HG03045 (cell line): ENCODE measurements around the gene FABP6.
"Not testable (repeated sequence)": the region's sequence is repeated elsewhere in the genome, so short reads cannot be mapped to it uniquely, and the experiment has no call there.

ENCODE experiments used
- ATAC-seq: cut with Tn5 transposase; IDR thresholded peaks from one replicate; pipeline ENCODE4 v1.9.1; 2021; ENCODE audit warnings: mild to moderate bottlenecking, moderate library complexity; ENCODE audit not compliant: unreplicated experiment

The FABP6 gene, protein sequence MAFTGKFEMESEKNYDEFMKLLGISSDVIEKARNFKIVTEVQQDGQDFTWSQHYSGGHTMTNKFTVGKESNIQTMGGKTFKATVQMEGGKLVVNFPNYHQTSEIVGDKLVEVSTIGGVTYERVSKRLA

DNA sequence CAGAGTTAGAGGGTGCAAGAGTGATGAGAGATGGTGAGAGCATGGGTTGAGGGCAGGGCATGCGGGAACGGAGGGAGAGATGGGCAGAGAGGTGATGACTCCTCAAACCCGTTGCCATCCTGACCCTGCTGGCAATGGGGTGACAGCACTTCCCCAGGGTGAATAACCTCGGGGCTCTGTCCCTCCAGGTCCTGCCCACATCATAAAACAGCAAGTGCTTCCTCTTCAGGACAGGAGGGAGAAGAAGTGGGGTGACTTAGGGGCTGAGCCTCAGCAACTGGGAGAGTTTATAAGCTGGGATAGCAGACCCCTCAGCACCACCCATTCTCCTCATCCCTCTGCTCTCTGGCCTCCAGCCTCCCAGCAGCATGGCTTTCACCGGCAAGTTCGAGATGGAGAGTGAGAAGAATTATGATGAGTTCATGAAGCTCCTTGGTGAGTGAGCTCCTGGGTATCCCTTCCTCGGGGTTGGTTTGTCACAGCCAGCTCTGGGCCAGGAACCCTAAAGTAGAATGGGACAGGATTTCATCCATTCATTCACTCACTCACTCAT lies at the start of gene FABP6:
Gene FABP6, plus strand, starts transcription at position 317 of the 553 bp plus-strand sequence. Its CDS starts 52 bp downstream, at position 369.
- no peak for ATAC-seq

GRCh38 chr5:160180931-160181330 lies 48.4 kb upstream of the FABP6 start:
- no peak for ATAC-seq

- no peak for ATAC-seq
Measured at GRCh38 chr5:160181965-160182622, 47.2 kb upstream of the FABP6 start.

GRCh38 chr5:160183075-160183474 lies 46.2 kb upstream of the FABP6 start:
- ATAC-seq = no peak

GRCh38 chr5:160185626-160186360 lies 43.5 kb upstream of the FABP6 start:
- no peak for ATAC-seq

- ATAC-seq = no peak
Measured at GRCh38 chr5:160186480-160186879, 42.8 kb upstream of the FABP6 start.

- no peak for ATAC-seq
Measured at GRCh38 chr5:160187091-160187490, 42.2 kb upstream of the FABP6 start.

DNA sequence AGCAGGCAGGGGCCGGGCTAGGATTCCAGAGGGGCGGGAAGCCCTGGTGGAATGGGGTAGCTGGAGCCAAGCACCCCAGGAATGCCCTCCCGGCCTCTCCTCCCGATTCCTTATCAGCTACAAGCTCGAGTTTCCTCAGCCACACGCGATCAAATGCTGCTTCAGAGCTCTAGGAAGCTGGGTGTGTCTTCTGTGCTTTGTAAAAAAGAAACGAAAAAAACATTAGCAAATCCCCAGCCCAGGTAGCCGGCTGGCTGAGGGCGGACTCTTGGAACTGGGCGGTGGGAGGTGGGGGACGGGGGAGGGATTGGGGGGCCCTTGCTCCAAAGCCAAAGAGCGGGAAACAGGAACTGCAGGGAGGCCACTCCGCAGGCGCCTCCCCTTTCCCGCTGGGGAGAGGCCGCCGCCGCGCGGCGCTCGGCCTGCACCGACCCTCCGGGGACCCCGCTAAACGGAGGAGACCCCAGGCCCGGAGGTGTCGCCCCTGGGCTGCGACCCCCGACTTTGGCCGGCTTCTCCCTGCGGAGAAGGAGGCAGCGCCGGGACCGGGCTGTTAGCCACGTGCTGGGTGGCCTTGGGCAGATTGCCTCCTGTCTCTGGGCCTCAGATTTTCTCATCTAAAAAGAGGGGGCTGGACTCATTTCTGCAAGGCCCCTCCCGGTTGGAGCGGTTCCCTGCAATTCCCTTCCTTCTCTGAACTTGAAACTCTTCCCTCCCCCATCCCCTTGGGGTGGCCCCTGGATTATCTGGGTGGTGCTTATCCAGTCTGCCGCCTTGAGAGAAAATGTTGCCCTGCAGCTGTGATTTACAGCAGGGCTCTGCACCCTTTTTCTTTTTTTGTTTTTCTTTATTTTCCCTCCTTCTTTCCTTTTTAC lies 40.9 kb upstream of the FABP6 start:
- ATAC-seq = no peak

DNA sequence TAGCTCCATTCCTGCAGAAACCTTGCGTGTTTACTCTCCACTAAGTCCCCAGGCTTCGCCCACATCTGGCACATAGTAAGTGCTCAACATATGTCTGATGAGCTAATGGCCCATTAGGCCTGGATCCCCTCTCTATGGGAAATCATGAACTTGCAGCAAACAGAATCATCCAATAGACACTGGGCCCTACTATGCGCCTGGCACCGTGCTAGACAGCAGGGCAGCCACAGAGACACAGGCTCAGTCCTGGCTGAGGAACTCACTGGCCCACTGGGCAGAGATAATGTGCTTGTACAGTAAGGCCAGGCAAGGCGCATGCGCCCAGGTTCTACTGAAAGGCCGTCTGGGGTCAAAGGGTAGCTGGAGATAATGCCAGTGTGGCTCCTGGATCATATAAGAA lies 36.9 kb upstream of the FABP6 start:
- ATAC-seq = no peak

DNA sequence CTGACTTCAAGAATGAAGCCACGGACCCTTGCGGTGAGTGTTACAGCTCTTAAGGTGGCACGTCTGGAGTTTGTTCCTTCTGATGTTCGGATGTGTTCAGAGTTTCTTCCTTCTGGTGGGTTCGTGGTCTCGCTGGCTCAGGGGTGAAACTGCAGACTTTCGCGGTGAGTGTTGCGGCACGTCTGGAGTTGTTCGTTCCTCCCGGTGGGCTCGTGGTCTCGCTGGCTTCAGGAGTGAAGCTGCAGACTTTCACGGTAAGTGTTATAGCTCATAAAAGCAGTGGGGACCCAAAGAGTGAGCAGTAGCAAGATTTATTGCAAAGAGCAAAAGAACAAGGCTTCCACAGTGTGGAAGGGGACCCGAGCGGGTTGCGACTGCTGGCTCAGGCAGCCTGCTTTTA lies 36.2 kb upstream of the FABP6 start:
- ATAC-seq = not testable (repeated sequence)

DNA sequence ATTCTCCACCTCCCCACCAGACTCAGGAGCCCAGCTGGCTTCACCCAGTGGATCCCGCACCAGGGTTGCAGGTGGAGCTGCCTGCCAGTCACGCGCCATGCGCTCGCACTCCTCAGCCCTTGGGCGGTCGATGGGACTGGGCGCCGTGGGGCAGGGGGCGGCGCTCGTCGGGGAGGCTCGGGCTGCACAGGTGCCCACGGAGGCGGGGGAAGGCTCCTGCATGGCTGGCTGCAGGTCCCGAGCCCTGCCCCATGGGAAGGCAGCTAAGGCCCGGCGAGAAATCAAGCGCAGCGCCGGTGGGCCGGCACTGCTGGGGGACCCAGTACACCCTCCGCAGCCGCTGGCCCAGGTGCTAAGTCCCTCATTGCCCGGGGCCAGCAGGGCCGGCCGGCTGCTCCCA lies 35.5 kb upstream of the FABP6 start:
- not testable (repeated sequence) for ATAC-seq

DNA sequence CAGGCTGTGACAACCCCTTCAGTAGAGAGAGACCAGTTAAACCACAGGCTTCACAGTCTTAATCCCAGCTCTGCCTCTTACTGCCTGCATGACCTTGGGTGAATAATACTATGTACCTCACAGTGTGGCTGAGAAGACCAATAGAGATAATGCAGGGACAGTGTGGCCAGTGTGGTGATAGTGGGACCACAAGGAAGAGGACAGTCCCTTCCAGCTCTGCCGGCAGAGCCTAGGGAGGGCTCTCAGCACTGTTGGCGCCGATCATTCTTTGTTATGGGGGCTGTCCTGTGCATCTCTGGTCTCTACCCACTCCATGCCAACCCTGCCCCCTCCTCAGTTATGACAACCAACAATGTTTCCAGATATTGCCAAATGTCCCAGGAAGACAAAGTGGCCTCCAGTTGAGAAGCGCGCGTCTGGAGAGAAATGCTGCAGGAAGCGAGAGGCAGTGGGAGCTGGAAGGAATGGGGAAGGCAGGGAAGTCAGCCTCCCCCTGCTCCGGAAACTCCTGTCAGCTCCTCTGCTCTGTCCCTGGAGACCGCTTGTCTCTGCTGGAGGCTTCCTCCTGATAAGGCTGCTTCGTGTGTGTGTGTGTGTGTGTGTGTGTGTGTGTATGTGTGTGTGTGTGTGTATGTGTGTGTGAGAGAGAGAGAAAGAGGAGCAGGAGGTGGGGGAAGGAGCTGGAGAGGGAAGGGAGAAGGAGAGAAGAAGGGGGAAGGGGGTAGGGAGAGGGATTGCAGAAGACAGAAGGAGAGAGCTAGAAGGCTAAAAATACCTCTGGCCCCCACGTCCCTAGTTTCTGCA lies 31.8 kb upstream of the FABP6 start:
- no peak for ATAC-seq

GRCh38 chr5:160198146-160198545 lies 31.2 kb upstream of the FABP6 start:
- ATAC-seq = no peak

- ATAC-seq = no peak
Measured at GRCh38 chr5:160198841-160199409, 30.4 kb upstream of the FABP6 start.

GRCh38 chr5:160199410-160199911 lies 29.8 kb upstream of the FABP6 start:
- peak; percentile 92 for ATAC-seq

GRCh38 chr5:160207061-160207460 lies 22.2 kb upstream of the FABP6 start:
- no peak for ATAC-seq

GRCh38 chr5:160209917-160210316 lies 19.4 kb upstream of the FABP6 start:
- no peak for ATAC-seq

DNA sequence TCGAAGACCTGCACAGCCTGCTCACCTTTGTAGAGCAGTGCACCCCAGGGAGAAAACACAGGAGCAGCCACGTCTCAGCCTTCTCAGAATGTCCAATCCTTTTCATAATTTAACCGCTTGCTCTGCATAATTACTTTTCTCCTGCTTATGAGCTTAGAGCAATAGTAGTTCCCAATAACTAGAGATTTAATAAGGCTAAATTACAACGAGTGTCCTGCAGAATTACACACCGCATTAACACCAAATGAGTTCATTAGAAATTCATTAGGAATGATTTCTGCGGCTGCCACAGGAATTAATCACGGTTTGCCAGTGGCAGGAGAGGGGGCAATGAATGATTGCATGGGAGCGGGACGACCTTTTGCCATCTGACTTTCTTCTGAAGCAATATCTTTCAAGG lies 18.7 kb upstream of the FABP6 start:
- ATAC-seq = no peak

DNA sequence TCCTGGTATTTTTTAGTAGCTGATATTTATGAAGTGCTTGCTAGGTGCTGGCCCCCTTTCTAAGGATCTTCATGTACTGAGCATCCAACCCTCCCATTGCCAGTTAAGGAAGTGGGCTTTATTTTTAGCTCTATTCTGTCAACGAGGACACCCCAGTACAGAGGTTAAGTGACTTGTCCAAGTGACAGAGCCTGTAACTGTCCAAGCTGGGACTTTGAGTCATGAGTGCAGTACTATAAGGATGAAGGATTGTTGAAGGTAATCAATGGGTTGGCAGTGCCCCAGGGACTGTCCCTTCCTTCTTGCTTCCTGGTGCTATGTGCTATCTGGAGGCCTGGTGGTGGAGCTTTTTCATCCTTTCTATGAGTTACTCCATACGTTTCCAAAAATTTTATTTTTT lies 18.0 kb upstream of the FABP6 start:
- no peak for ATAC-seq

DNA sequence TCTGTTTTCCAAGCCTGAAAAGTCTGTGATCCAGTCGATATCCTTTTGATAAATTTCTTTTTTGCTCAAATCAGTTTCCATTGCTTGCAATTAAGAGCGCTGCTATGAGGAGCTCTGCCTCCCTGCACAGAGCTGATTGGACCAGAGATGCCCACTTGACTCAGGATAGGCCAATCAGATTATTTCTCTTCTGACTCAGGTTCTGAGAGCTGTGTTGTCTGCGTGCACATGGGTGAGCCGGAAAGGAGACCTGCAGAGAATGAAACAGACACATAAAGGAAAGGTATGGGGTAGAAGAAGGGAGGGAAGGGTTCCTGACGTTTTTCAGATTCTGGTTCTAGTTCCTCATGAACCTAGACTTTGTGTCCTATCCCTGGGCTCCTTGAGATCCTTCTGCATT lies 15.8 kb upstream of the FABP6 start:
- ATAC-seq = no peak
